Neural crest cell (in vitro differentiated cells): ENCODE measurements around the gene SH3TC1. TPM values are rescaled to one million over a fixed set of nuclear protein-coding genes. Genes with fewer than 3 reads are reported as not detected.

Experiments
- DNase-seq: peaks from one replicate; pipeline ENCODE4 v3.0.0; 2021; ENCODE audit warnings: low read depth, mixed read lengths, low spot score
- H3K27ac Mint-ChIP-seq: one replicate; pipeline ENCODE4 v1.8.0; 2021; ENCODE audit warnings: mild to moderate bottlenecking, mixed read lengths; ENCODE audit not compliant: unreplicated experiment
- H3K27me3 Mint-ChIP-seq: 2 replicates; pipeline ENCODE4 v1.8.0; 2021; ENCODE audit warnings: low read depth, mild to moderate bottlenecking, mixed read lengths
- H3K36me3 Mint-ChIP-seq: 2 replicates; pipeline ENCODE4 v1.8.0; 2021; ENCODE audit warnings: low read depth, mild to moderate bottlenecking, mixed read lengths
- H3K4me1 Mint-ChIP-seq: 2 replicates; pipeline ENCODE4 v1.8.0; 2021; ENCODE audit warnings: mixed read lengths
- H3K4me3 Mint-ChIP-seq: one replicate; pipeline ENCODE4 v1.8.0; 2021; ENCODE audit warnings: mild to moderate bottlenecking, mixed read lengths
- H3K9me3 Mint-ChIP-seq: 2 replicates; pipeline ENCODE4 v1.8.0; 2021; ENCODE audit warnings: mixed read lengths
- total RNA-seq: library from RNA; stranded (reverse); gene quantifications from 2 replicates; pipeline ENCODE4 v1.2.1, GENCODE V29; 2021
- TF ChIP-seq, protein P1 (sequence below): fragments of 200-600 bp; sonication (generic); conservative IDR thresholded peaks from 2 replicates; pipeline ENCODE4 v1.5.0; 2021; ENCODE audit warnings: antibody characterized with exemption, mild to moderate bottlenecking

SH3TC1 gene
- total RNA-seq, 1 donor from 2014 or later, result 2.7 TPM

DNA sequence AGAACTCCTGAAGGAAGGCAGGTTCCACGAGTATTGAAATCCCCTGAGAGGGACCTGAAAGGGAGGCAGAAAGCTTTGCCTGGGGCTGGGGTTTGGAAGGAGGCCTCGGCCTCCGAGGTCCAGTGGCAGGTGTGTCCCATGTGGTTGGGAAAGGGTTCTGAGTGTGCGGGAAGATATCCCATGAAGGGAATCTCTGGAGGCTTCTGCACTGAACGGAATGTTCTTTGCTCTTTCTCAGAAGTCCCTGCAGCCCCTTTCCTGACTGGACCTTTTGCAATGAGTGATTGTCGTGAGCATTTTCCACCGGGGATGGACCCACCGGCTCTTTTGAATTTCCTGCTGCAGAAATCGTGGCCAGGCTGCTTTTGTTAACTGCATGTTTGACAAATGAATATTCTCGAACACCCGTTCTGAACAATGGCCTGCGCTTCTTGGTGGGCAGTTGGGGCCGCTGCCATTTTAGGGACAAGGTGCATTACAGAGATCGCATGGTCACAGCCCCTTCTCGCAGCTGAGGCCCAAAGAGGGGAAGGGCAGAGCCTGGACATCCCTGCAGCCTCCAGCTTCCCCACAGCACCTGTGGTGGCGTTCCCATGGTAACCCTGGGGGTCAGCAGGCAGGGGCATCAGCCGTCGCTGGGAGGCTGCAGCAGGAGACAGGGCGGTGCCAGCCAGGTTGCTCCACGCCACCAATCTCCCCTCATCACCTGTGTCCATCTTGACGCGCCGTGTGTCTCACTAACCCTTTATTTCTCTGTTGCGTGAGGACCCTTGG lies 52.2 kb downstream of the SH3TC1 start:
- Mint-ChIP-seq H3K27me3 (no peaks in the 10 kb centered on the region), H3K4me1 (no peaks in the 10 kb centered on the region), H3K4me3 (no peak overlapping the region), H3K9me3 (no peaks in the 10 kb centered on the region), H3K27ac (no peak overlapping the region), H3K36me3 (no peaks in the 10 kb centered on the region)
- TF ChIP-seq, protein P1, sequence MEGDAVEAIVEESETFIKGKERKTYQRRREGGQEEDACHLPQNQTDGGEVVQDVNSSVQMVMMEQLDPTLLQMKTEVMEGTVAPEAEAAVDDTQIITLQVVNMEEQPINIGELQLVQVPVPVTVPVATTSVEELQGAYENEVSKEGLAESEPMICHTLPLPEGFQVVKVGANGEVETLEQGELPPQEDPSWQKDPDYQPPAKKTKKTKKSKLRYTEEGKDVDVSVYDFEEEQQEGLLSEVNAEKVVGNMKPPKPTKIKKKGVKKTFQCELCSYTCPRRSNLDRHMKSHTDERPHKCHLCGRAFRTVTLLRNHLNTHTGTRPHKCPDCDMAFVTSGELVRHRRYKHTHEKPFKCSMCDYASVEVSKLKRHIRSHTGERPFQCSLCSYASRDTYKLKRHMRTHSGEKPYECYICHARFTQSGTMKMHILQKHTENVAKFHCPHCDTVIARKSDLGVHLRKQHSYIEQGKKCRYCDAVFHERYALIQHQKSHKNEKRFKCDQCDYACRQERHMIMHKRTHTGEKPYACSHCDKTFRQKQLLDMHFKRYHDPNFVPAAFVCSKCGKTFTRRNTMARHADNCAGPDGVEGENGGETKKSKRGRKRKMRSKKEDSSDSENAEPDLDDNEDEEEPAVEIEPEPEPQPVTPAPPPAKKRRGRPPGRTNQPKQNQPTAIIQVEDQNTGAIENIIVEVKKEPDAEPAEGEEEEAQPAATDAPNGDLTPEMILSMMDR, result no peak
- no peak for DNase-seq

DNA sequence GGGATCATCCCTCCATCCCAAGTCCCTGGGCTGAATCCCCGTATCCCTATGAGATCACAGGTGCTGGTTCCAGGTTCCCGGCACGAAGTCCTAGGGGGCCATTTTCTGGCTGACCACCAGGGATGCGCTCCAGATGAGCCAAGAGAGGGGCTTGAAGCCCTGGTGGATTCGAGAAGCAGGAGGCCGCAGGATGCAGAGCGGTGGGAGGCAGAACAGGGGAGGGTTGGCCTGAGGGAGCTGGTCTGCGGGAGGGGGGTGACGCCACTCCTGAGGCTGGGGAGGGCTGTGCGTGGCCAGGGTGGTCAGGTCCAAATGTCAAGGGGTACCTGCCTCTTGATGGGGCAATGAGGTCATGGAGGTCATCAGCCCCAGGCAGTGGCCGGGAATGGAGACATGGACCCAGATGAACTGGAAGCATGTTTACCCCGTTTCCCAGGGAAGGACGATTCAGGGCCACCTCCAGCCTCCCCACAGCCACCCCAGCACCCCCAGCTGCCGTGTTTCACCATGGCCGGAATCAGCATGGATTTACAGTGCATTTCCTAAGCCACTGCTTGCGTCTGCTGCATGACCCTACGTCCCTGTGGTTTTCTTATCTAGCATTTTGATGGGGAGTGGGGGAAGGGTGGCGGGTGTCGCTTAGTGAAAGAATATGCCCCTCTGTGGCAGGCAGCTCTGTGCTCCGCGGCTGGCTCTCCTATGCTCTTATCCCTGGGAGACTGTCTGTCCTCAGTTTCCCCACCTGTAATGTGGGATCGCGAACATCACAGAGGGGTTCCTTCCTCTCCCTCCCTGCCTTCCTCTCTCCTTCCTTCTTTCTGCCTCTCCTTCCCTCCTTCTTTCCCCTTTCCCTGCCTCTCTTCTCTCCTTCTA lies 53.4 kb downstream of the SH3TC1 start:
- no peak for DNase-seq
- H3K4me1 Mint-ChIP-seq, result no peaks in the 10 kb centered on the region
- no peak overlapping the region for H3K4me3 Mint-ChIP-seq
- H3K36me3 Mint-ChIP-seq, result no peaks in the 10 kb centered on the region
- no peaks in the 10 kb centered on the region for H3K9me3 Mint-ChIP-seq
- no peak overlapping the region for H3K27ac Mint-ChIP-seq
- H3K27me3 Mint-ChIP-seq, result no peaks in the 10 kb centered on the region
- TF ChIP-seq, protein P1, result no peak

GRCh38 chr4:8254076-8254475 lies 55.0 kb downstream of the SH3TC1 start:
- no peaks in the 10 kb centered on the region for H3K27me3 Mint-ChIP-seq
- no peak for DNase-seq
- H3K27ac Mint-ChIP-seq, result no peak overlapping the region
- TF ChIP-seq, protein P1, result no peak
- H3K9me3 Mint-ChIP-seq, result no peaks in the 10 kb centered on the region
- H3K4me1 Mint-ChIP-seq, result no peaks in the 10 kb centered on the region
- H3K36me3 Mint-ChIP-seq, result no peaks in the 10 kb centered on the region
- H3K4me3 Mint-ChIP-seq, result no peak overlapping the region

GRCh38 chr4:8255698-8256441 lies 56.8 kb downstream of the SH3TC1 start:
- Mint-ChIP-seq H3K9me3 (no peaks in the 10 kb centered on the region), H3K27ac (no peak overlapping the region), H3K4me3 (no peak overlapping the region), H3K36me3 (no peaks in the 10 kb centered on the region), H3K4me1 (no peaks in the 10 kb centered on the region), H3K27me3 (no peaks in the 10 kb centered on the region)
- no peak for DNase-seq
- TF ChIP-seq, protein P1, result no peak

- Mint-ChIP-seq H3K27me3 (no peaks in the 10 kb centered on the region), H3K27ac (peak overlapping the region; percentile 60), H3K4me3 (no peak overlapping the region), H3K36me3 (no peaks in the 10 kb centered on the region), H3K4me1 (no peaks in the 10 kb centered on the region), H3K9me3 (no peaks in the 10 kb centered on the region)
- TF ChIP-seq, protein P1, result no peak
- no peak for DNase-seq
Observed at GRCh38 chr4:8257854-8258253, 58.8 kb downstream of the SH3TC1 start.
